Loucy (cell line): Measurements from ENCODE around the gene COX19.
A peak's percentile ranks its signal among the peaks of the same experiment; 100 is the strongest.

ENCODE experiments used
- H2AFZ ChIP-seq: fragments of 200-600 bp; sonication (generic); 2 replicates; pipeline ENCODE4 v1.6.0; 2016; ENCODE audit warnings: antibody characterized with exemption, mild to moderate bottlenecking, low read length, moderate library complexity
- H3F3A ChIP-seq: fragments of 200-600 bp; 2 replicates; pipeline ENCODE4 v1.6.0; 2016; ENCODE audit warnings: antibody characterized with exemption, low read depth, mild to moderate bottlenecking
- H3K27me3 ChIP-seq: fragments of 200-600 bp; sonication (generic); 2 replicates; pipeline ENCODE4 v1.6.1; 2014; ENCODE audit warnings: low read length, mild to moderate bottlenecking; ENCODE audit not compliant: insufficient read depth, poor library complexity, severe bottlenecking
- H3K36me3 ChIP-seq: fragments of 200-600 bp; sonication (generic); 2 replicates; pipeline ENCODE4 v1.6.1; 2016; ENCODE audit warnings: low read length; ENCODE audit not compliant: insufficient read depth
- H3K4me1 ChIP-seq: fragments of 200-600 bp; sonication (generic); 2 replicates; pipeline ENCODE4 v1.5.1; 2014; ENCODE audit warnings: low read length, mild to moderate bottlenecking; ENCODE audit not compliant: insufficient read depth, poor library complexity, severe bottlenecking
- H3K4me2 ChIP-seq: fragments of 200-600 bp; sonication (generic); 2 replicates; pipeline ENCODE4 v1.6.0; 2014; ENCODE audit warnings: antibody characterized with exemption, low read length, low read depth, mild to moderate bottlenecking; ENCODE audit not compliant: poor library complexity, severe bottlenecking
- H3K4me3 ChIP-seq: fragments of 200-600 bp; sonication (generic); 2 replicates; pipeline ENCODE4 v1.5.1; 2014; ENCODE audit warnings: low read length, mild to moderate bottlenecking, mixed read lengths; ENCODE audit not compliant: poor library complexity, severe bottlenecking
- H3K79me2 ChIP-seq: fragments of 200-600 bp; sonication (generic); 2 replicates; pipeline ENCODE4 v1.6.1; 2014; ENCODE audit warnings: low read length; ENCODE audit not compliant: insufficient read depth
- H3K9ac ChIP-seq: fragments of 200-600 bp; sonication (generic); 2 replicates; pipeline ENCODE4 v1.6.0; 2014; ENCODE audit warnings: mild to moderate bottlenecking, low read depth, low read length, moderate library complexity; ENCODE audit not compliant: poor library complexity, severe bottlenecking
- H3K9me2 ChIP-seq: fragments of 200-600 bp; sonication (generic); replicated peaks from 2 replicates; pipeline ENCODE4 v1.6.1; 2016; ENCODE audit warnings: low read depth, low read length, mixed read lengths
- H3K9me3 ChIP-seq: fragments of 200-600 bp; sonication (generic); 2 replicates; pipeline ENCODE4 v1.6.1; 2014; ENCODE audit warnings: mild to moderate bottlenecking, antibody characterized with exemption, low read length, low read depth; ENCODE audit not compliant: insufficient read depth
- H4K20me1 ChIP-seq: fragments of 200-600 bp; sonication (generic); 2 replicates; pipeline ENCODE4 v1.6.0; 2014; ENCODE audit warnings: antibody characterized with exemption, low read length, mild to moderate bottlenecking; ENCODE audit not compliant: insufficient read depth, poor library complexity, severe bottlenecking
- EZH2phosphoT487 ChIP-seq: fragments of 200-600 bp; IDR thresholded peaks from 2 replicates; pipeline ENCODE4 v1.6.1; 2018; ENCODE audit warnings: antibody characterized with exemption, mild to moderate bottlenecking, moderate library complexity, borderline replicate concordance
- TF ChIP-seq, protein P1 (sequence below): fragments of 200-600 bp; sonication (generic); conservative IDR thresholded peaks from 2 replicates; pipeline ENCODE4 v1.5.1; 2014; ENCODE audit warnings: mild to moderate bottlenecking, antibody characterized with exemption, low read length

COX19 gene

GRCh38 chr7:1020849-1021251 is 45.5 kb upstream of the COX19 start:
- Histone ChIP-seq H3F3A (no peaks in the 10 kb centered on the region), H2AFZ (no peak overlapping the region), H3K9me2 (no peaks in the 10 kb centered on the region), H3K36me3 (no peaks in the 10 kb centered on the region; the same call in 1 of the 2 replicates), H4K20me1 (peaks cover 2% of the 10 kb centered on the region), H3K4me2 (no peak overlapping the region), H3K79me2 (peaks cover 60% of the 10 kb centered on the region; the same call in 1 of the 2 replicates), H3K9me3 (no peaks in the 10 kb centered on the region), H3K4me3 (no peak overlapping the region), H3K9ac (no peak overlapping the region), H3K4me1 (peaks cover 20% of the 10 kb centered on the region), H3K27me3 (no peaks in the 10 kb centered on the region)
- no peak for TF ChIP-seq EZH2phosphoT487
- TF ChIP-seq, protein P1, sequence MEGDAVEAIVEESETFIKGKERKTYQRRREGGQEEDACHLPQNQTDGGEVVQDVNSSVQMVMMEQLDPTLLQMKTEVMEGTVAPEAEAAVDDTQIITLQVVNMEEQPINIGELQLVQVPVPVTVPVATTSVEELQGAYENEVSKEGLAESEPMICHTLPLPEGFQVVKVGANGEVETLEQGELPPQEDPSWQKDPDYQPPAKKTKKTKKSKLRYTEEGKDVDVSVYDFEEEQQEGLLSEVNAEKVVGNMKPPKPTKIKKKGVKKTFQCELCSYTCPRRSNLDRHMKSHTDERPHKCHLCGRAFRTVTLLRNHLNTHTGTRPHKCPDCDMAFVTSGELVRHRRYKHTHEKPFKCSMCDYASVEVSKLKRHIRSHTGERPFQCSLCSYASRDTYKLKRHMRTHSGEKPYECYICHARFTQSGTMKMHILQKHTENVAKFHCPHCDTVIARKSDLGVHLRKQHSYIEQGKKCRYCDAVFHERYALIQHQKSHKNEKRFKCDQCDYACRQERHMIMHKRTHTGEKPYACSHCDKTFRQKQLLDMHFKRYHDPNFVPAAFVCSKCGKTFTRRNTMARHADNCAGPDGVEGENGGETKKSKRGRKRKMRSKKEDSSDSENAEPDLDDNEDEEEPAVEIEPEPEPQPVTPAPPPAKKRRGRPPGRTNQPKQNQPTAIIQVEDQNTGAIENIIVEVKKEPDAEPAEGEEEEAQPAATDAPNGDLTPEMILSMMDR, result peak; percentile 52

- no peak overlapping the region for H3K4me2 ChIP-seq
- H3K4me1 ChIP-seq, result peaks cover 15% of the 10 kb centered on the region
- no peaks in the 10 kb centered on the region for H3K9me2 ChIP-seq
- no peaks in the 10 kb centered on the region for H3F3A ChIP-seq
- no peaks in the 10 kb centered on the region for H3K36me3 ChIP-seq
- no peaks in the 10 kb centered on the region for H4K20me1 ChIP-seq
- no peaks in the 10 kb centered on the region for H3K27me3 ChIP-seq
- no peak overlapping the region for H2AFZ ChIP-seq
- no peak overlapping the region for H3K4me3 ChIP-seq
- no peaks in the 10 kb centered on the region for H3K9me3 ChIP-seq
- H3K9ac ChIP-seq, result no peak overlapping the region
- TF ChIP-seq, protein P1, result no peak
- TF ChIP-seq EZH2phosphoT487, result no peak
- peaks cover 58% of the 10 kb centered on the region; the same call in 1 of the 2 replicates for H3K79me2 ChIP-seq
Observed at GRCh38 chr7:1019789-1020610, 44.7 kb upstream of the COX19 start.

- Histone ChIP-seq H3K4me2 (no peak overlapping the region), H3K79me2 (peaks cover 52% of the 10 kb centered on the region; the same call in 1 of the 2 replicates), H3K36me3 (no peaks in the 10 kb centered on the region), H3F3A (no peaks in the 10 kb centered on the region), H3K9me2 (no peaks in the 10 kb centered on the region), H3K4me3 (no peak overlapping the region), H3K4me1 (peaks cover 9% of the 10 kb centered on the region), H3K9ac (no peak overlapping the region), H3K9me3 (no peaks in the 10 kb centered on the region), H4K20me1 (no peaks in the 10 kb centered on the region), H2AFZ (no peak overlapping the region), H3K27me3 (no peaks in the 10 kb centered on the region)
- TF ChIP-seq, protein P1, result no peak
- no peak for TF ChIP-seq EZH2phosphoT487
Observed at GRCh38 chr7:1019255-1019785, 44.0 kb upstream of the COX19 start.
